ENCODE data around the gene VPS13D.

The VPS13D gene

GRCh38 chr1:12428334-12428733 is 198.5 kb downstream of the VPS13D start:
- no peak for TF ChIP-seq CTCF (IDR thresholded peaks at IDR 0.05; ENCODE audit: borderline replicate concordance, control extremely low read depth, extremely low read depth, insufficient read depth, missing control alignments)
- in situ Hi-C loops (cut with MboI; ENCODE audit: low sequenced_read_pairs, unreplicated experiment): no loop called here
- no peak for DNase-seq (ENCODE audit: low spot score)

DNA sequence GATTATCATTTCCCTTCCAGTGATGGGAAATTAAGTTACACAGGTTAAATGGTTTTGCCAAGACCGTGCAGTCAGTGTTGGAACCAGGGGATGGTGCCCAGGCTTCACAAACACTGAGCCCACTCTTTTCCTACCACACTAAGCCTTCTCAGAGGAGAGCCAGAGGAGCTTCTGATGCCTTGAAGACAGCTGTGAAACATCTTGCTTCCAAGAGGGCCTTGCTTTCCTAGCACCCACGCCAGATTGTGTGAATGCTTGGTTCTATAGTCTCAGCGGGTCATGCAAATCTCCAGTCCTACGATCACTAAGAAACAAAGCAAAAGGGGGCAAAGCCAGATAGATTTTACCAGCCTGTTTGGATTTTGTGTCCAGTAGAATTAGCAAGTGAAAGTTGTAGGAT is 200.7 kb downstream of the VPS13D start:
- DNase-seq (ENCODE audit: low spot score): no peak
- TF ChIP-seq CTCF (IDR thresholded peaks at IDR 0.05; ENCODE audit: borderline replicate concordance, control extremely low read depth, extremely low read depth, insufficient read depth, missing control alignments): no peak
- in situ Hi-C loops (cut with MboI; ENCODE audit: low sequenced_read_pairs, unreplicated experiment): no loop called here

- TF ChIP-seq CTCF (IDR thresholded peaks at IDR 0.05; ENCODE audit: borderline replicate concordance, control extremely low read depth, extremely low read depth, insufficient read depth, missing control alignments): no peak
- in situ Hi-C loops (cut with MboI; ENCODE audit: low sequenced_read_pairs, unreplicated experiment): no loop called here
- no peak for DNase-seq (ENCODE audit: low spot score)
Measured at GRCh38 chr1:12432897-12433296, 203.1 kb downstream of the VPS13D start.

DNA sequence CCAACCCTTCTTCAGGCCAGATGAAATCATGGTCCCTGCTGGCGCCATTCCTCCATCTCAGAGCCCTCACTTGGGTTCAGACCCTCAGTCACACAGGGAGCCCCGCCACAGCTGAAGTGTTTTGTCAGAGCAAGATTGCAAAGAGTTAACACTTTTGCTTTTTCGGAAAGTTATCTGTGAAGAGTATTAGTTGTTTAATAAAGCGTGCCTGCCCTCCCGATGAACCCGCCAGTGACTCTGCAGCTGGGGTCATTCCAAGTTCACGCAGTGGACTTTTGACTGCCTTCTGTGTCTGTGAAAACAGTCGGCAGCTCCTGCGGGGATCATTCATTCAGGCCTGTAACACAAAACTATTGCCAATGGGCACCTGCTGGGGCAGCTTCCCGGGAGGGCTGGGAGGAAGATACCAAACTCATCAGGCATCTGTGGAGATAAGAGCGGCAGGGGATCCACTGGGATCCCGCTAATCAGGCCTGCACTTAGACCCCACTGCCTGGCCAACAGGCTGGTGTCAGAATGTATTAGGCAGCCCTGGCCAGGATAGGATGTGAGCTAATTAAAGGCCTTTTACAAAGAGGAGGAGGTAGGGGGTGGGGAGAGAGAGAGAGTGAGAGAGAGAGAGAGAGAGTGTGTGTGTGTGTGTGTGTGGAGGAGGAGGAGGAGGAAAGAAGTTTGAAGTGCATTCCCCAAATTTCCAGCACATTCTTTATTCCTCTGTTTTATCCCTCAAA is 203.7 kb downstream of the VPS13D start:
- no peak for DNase-seq (ENCODE audit: low spot score)
- in situ Hi-C loops (cut with MboI; ENCODE audit: low sequenced_read_pairs, unreplicated experiment): no loop called here
- TF ChIP-seq CTCF (IDR thresholded peaks at IDR 0.05; ENCODE audit: borderline replicate concordance, control extremely low read depth, extremely low read depth, insufficient read depth, missing control alignments): no peak

DNA sequence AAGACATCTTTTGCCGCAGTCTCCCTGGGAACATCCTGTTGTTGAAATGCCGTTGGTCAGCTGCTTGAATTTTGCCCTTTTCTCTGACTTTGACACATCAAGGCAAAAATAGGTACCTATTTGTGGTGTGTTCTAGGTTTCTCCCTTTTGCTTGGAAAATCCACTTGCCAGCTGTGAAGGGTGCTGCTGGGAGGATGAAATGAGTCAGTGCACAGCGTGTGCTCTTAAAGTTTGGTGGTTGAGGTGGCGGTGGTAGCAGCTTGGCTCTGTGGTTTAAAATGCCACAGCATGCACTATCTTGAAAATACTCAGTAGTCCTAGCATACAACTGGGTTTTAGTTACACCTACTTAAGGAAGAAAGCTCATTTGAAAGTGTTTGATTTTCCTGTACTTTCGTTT is 204.3 kb downstream of the VPS13D start:
- in situ Hi-C loops (cut with MboI; ENCODE audit: low sequenced_read_pairs, unreplicated experiment): no loop called here
- no peak for DNase-seq (ENCODE audit: low spot score)

GRCh38 chr1:12434686-12435085 is 204.9 kb downstream of the VPS13D start:
- in situ Hi-C loops (cut with MboI; ENCODE audit: low sequenced_read_pairs, unreplicated experiment): no loop called here
- TF ChIP-seq CTCF (IDR thresholded peaks at IDR 0.05; ENCODE audit: borderline replicate concordance, control extremely low read depth, extremely low read depth, insufficient read depth, missing control alignments): no peak
- DNase-seq (ENCODE audit: low spot score): no peak

More for the DNA sequence above, 204.3 kb downstream of the VPS13D start:
- no peak for TF ChIP-seq CTCF (IDR thresholded peaks at IDR 0.05; ENCODE audit: borderline replicate concordance, control extremely low read depth, extremely low read depth, insufficient read depth, missing control alignments)

All from GM13976 (cell line).